SIG-M5 (cell line): Measurements from ENCODE around the gene CHD2.
"Not testable (repeated sequence)": the region's sequence is repeated elsewhere in the genome, so short reads cannot be mapped to it uniquely, and the experiment has no call there.

Experiments used
- DNase-seq: peaks from one replicate; lab custom pipeline; 2025; lab: John Stamatoyannopoulos, UW

CHD2 gene

GRCh38 chr15:93049914-93050578 is 149.9 kb downstream of the CHD2 start:
- no peak for DNase-seq

- no peak for DNase-seq
Observed at GRCh38 chr15:93050648-93051047, 150.5 kb downstream of the CHD2 start.

DNA sequence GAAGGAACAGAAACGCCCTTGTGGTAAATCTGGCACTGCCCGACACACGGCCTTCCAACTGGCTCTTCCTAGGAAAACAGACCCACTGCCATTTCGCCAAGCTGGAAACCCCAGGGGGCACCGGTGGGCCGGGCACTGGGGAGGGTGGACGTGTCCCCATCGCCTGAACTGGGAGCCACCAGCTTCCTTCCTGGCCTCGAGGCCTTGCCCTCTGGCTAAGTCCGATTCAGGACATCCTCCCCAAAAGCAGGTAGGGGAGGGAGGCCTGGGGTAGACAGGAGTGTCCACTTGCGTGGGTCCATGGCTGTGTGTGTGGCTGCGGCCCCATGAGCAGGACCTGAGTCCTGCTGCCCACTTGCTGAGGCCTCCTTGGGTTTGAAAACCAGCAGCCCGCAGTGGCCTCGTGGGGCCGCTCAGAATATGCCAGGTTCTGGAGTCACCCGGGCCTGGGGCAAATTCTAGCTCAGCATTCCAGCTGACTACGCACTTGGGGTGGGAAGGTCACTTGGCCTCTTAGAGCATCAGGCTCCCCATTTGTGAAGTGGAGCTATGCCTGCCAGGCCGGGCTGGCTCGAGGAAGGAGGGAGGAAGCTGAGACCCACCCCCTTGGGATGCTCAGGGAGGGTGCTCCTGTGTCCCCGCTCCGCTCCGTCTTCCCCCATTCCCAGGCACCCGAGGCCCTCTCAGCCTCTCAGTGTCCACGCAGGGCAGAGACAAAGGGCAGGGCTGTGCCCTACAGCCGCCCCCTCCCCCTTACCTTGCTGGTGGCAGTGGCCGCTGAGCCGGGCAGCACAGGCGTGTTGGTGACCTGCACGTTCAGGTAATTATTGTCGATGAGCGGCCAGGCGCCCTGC is 151.3 kb downstream of the CHD2 start:
- DNase-seq = no peak

GRCh38 chr15:93052090-93052879 is 152.2 kb downstream of the CHD2 start:
- DNase-seq = no peak

- DNase-seq = no peak
Observed at GRCh38 chr15:93055211-93055610, 155.1 kb downstream of the CHD2 start.

DNA sequence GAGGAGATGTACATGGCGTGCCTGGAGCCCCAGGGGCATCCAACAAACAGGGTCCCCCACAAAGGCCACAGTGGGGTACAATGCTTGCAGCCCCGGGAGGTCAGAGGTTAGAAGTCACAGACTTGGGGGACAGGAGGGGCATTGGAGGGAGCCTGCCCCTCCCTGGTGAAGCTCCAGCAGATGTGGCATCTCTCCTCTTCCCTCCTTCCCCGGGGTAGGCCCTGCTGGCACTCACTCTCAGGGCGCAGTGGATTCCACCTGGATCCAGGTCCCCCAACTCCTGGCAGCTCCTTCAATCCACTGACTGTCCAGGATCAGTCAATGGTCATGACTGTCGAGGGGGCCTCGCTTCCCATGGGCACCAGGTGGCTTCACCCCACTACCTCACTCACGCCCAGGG is 156.7 kb downstream of the CHD2 start:
- DNase-seq = no peak

- DNase-seq = no peak
Observed at GRCh38 chr15:93057618-93058017, 157.5 kb downstream of the CHD2 start.

GRCh38 chr15:93058128-93058527 is 158.0 kb downstream of the CHD2 start:
- no peak for DNase-seq

DNA sequence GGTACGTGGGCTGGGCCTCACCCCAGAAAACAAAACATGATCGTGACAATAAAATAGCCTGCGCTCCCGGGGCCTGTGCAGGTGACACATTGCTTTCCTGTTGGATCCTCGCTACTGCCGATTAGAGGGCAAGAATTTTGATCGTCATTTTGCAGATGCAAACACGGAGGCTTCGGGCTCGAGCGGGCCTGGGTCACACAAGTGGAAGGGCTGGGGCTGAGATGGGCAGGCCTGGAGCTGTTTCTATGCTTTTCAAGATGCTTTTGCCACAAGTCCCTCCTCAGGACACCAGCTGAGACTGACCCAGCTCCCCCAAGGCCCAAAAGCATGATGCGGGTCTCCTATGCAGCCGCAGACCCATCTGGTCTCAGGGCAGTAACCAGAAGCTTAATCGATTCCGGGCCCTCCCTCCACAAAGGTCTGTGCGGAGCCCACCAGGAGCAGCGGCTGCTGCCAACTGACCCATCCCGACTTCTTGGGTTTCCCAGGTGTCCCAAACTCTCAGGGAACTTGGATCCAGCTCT is 158.8 kb downstream of the CHD2 start:
- DNase-seq = no peak

DNA sequence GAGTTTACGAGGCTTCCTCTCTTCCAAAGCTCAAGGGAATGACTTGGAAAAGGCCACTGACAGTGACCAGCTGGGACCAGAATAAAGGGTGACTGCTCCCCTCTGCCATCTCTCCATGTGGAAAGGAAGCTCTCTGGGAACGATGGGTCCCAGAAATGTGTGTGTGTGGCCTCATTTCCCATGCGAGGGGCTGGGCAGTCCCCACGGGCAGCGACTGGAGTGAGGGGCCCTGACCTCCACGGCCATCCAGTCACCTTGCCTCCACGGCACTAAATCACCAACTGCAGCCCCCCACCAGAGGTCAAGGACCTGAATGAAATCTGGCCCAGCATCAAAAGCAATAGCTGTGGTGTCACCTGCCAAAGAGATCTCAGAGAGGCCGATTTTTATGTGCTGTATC is 159.3 kb downstream of the CHD2 start:
- no peak for DNase-seq

DNA sequence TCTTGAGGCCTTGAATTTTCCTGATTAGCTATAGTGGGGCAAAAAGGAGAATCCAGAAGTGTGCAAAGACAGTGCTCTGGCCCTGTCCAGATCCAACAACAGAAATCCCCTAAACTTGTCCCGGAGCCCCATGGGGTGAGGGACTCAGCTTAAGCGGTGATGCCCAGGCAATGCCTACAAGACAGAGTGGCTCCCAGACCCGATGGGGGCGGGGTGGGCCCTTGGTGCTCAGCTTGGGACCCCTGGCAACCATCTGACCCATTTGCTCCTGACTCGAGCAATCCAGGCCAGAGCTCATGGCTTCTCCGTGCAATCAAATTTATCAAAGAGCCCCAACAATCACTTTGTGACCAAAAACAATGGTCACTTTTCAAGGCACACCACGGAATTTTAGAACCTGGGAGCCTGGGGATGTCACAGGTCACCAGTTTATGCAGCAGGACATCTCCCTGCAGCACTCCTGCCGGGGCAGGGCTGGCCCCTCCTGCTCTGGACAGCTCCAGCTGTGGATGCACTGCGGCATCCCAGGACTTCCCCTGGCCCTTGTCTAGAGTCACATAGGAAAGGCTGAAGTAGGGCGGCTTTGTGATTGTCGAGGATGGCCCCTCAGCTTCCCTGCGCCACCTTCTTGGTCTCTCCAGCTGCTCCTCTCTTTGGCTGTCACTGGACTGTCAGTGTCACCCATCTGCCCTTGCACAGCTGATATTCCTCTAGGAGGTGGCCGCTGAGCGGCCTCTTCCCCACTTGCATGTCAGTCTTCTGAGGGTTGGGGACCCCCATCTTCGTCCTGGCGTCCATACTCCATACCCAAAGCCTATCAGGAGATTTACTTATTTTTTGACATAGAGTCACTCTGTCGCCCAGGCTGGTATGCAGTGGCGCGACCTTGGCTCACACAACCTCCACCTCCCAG is 160.5 kb downstream of the CHD2 start:
- DNase-seq = no peak

- not testable (repeated sequence) for DNase-seq
Observed at GRCh38 chr15:93062628-93063261, 162.6 kb downstream of the CHD2 start.

DNA sequence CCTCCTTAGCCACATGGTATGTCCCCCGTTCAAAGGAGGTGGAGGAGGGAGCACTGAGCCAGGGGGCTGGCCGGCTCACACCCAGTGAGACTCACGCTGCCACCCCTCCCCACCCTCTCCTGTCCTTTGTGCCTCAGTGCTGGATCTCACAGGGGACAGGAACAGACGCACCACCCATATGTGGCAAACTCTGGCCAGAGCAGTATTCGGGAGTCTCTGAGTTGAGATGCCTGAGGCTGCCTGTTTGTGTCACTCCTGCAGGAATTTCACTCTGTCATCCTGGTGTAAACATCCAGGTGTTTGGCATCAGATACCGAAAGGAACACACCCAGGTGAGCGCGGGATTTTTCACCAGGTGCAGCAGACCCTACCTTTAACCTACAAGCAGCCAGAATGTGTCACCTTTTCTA is 163.1 kb downstream of the CHD2 start:
- DNase-seq = no peak

DNA sequence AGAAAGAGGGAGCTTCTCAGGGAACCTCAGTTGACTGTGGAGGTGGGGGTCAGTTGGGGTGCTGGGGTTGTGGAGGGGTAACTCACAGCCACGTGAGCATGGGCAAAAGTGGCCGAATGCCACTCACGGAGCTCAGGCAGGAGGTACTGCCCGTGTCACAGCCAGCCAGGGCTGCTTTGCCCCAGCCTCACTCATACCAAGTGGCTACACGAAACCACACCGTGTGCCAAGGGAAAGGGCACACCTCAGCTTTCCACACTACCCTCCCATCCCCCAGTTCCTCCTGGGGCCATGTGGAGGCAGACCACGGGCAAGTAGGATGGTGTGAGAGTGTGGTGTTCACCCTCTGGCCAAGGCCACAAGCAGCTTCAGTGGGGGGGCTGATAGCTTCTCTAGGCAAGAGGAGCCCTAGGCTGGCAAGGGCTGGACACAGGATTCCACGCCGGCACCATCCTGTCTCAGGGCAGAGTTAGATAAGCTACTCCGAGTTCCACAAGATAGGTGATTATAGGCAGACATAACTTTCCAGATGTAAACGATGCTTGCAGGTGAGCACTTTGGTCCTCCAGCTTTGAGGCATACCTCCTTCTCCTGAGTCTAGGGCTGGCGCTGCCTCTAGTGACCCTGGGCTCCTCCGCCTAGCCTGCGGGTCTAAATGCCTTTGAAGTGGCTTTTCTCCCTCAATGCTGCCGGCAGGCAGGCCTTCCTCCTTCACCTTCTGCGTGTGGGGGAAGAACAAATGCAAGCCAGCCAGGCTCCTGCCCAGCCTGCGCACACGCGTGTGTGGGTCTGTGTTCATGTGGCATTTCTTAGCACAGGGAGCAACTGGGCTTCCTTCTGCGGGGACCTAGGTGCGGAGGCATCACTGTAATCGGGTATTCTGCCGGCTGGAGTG is 163.9 kb downstream of the CHD2 start:
- no peak for DNase-seq

DNA sequence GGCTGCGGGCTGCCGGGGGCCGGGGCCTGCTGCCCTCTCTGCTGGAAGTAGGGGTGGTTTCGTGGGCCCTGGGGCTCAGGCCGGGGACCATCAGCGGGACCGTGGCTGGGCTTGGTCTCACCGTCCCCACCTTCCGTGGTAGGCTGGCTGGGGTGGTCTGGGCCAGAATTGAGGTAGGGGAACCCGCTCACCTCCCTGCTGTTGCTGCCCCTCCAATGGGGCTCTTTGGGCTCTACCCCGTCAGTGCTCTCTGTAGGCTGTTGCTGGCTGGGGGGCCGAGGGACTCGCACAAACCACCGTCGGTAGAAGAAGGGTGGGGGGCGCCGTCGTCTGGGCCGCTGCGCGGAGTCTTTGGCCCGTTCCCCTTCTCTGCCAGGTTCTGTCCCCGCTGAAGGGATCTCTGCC is 165.5 kb downstream of the CHD2 start:
- no peak for DNase-seq

DNA sequence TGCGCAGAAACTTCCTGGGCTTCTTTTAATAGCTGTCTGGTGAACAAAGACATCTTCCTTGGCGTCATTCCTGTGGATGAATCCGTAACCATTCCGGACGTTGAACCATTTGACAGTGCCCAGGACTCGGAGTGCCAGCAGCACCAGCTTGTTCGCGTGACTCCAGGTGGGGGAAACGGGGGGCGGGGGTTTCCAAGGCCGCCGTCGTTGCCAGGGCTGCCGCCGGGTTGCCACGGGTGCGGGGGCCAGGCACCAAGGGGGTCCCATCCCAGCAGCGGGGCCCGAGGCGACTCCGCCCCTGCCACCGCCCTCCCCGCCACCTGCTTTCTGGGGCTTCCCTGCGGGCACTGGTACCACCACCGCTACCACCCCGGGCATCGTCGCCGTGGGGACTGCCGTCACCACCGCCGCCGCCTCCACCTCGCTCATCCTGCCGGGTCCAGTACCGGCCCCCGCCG is 166.1 kb downstream of the CHD2 start:
- DNase-seq = no peak

GRCh38 chr15:93066834-93067648 is 166.9 kb downstream of the CHD2 start:
- no peak for DNase-seq

GRCh38 chr15:93067649-93068085 is 167.5 kb downstream of the CHD2 start:
- no peak for DNase-seq
